AG08395 (cell line): Measurements from ENCODE around the gene FNIP2.

ENCODE experiments used
- DNase-seq: peaks from one replicate; pipeline ENCODE4 v3.0.0; 2012; ENCODE audit warnings: mixed read lengths, low spot score

Gene FNIP2

DNA sequence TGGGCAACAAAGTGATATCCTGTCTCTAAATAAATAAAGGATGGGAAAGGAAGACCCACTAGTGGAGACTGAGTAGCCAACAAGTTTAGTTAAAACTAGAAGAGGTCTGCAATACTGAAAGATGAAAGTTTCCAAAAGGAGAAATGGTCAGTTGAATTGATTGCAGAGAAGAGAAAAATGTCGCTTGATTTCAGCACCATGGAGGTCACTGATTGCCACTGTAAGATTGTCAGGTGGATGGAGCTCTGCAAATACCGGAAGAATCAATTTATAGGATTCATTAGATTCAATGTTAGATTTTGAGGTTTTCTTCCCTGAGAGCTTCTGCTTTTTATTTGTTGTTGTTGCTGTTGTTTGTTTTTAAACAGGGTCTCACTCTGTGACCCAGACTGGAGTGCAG, 5.4 kb upstream of the FNIP2 start:
- DNase-seq, result no peak

DNA sequence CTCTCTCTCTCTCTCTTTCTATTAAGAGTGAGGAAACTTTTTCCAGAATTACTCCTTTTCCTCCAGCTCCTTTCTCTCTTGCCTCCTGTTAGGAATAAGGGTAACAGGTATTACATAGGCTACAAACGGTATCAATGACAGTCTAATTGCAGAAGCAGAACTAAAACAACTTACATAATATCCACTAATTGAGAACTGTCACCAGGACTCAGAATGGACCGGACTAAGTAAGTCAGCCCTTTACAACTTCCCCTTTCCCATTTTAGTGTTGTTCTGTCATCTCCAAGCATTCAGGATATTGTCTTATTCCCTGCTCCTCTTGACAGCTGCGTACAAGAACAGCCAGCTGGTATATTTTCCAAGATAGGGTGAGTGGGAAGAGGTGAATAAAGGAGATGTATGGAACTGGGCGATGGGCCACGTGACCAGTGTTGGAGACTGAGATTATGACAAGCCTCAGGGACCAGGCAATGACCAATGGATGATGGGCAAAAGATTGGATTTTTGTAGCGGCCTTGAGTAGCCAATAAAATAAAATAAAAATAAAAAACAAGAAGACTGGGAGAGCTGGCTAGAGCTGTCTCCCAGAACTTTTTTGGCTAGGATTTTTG, 2.3 kb upstream of the FNIP2 start:
- no peak for DNase-seq

DNA sequence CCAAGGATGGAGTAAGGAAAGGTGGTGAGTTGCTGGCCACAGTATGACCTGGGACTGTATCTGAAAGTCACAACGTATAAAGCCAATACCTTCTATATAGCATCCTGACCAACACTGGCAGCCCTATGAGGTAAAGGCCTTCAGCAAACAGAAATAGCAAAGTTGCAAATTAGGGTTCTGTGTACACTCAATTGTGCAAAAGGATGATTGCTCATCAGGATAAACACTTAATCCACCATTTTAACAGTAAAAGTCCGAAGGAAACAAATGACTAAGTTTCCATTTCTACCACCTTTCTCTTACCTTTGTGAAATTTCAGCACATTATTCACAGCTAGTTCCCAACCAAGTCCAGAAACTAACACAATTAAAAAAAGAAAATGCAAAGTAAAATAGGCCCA, 1.4 kb upstream of the FNIP2 start:
- no peak for DNase-seq

DNA sequence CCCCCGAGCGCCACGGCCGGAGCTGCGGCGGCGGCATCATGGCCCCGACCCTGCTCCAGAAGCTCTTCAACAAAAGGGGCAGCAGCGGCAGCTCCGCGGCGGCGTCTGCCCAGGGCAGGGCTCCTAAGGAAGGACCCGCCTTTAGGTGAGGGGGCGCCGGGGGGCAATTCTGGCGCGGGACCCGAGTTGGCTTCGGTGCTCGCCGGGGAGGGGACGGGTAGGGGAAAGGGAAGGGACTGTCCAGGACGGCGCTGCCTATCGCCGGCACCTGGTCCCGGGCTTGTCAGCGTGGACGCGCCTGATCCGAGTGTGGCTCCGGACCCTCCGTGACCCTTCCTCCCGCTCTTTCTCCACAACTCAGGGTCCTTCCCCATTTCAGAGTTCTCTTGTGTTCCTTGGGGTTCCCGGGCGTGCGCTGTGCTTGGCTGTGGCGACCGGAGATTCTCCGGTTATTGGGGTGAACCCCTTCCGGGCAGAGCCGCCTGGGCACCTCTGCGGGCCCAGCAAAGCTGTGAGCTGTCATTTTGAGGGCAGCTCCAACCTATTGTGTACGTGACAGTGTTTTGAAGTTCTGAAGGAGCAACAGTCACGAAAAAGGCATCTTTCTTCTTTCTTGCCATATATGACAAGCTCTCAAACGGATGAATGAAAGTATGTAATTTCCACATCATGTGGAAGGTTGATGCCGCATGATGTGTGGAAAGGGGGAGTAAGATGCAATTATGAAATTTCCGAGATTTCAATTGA, 522 bp downstream of the FNIP2 start:
- peak; percentile 28 for DNase-seq

DNA sequence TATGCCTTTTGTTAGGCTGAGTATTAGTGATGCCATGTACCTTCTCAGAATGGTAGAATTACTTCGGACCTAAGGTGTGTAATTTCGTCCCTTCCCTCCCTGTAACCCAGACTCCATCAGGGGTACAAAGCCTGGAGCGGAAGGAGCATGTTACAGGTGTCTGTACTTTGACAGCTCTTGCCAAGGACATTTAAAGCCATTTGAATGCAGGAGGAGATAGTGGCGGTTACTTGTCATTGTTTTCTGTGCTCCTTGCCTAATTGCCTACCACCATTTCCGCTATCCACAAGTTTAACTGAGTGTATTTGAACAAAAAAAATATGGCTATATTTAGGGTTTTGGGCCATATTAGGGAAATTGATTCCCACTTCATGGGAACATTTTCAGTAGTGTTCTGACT, 1.8 kb downstream of the FNIP2 start:
- DNase-seq, result no peak

DNA sequence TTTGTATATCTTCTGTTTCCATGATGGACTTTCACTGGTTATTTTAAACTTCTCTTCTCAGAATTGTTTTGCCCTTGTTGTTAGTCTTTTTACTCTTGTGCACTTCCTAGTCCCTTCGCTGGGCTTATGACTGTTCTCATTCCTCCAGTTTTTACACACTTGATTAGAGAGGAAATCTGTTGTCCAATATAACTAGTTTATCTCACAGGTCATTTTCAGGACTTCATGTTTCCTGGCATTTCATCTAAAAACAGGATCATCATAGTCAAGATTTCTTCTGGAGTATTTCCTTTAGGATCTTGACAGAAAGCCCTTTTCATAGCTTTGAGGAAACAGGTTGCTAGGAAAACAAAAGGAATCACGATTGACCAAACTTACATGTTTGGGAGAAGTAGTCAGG, 3.0 kb downstream of the FNIP2 start:
- no peak for DNase-seq

DNA sequence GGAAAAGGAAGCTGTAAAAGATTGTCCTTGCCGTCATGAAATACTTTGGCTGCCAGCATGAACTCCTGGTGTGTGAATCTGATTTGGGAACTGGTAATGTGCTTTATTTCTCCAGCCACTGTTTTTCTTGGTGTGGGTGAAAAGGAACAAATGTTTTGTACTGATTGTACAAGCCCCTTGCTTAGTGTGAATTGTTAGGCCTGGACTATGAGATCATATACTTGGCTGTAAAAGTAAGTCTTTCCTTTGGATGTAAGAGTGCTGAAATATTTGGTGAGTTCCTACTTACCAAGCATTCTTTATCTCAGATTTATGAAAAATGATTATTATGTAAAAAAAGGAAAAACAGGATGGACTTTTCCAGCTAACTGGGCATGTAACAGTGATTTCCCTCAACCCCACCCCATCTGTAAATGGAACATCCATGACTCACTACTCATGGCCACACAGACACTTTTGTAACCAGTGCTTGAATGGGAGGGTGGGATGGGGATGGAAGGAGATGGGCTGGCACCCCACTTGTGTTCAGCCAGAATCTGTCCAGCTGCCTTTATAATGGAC, 6.3 kb downstream of the FNIP2 start:
- DNase-seq, result peak; percentile 62

DNA sequence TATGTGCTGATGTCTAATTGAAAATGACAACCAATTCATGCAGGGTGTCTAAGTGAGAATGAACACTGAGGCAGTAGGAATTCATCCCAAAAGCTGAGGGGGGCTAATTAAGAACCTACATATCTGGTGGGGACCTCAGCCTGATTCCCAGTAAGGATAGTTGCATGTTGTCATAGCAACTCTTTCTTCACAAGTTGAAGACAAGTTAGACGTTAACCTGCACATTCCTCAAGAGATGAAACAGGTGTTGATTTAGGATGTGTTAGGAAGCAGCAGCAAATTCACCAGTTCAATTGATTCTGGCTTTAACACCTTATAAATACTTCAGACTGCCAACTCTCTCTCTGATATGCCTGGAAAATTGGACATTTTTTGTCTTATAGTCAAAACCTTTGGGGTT, 7.3 kb downstream of the FNIP2 start:
- no peak for DNase-seq

DNA sequence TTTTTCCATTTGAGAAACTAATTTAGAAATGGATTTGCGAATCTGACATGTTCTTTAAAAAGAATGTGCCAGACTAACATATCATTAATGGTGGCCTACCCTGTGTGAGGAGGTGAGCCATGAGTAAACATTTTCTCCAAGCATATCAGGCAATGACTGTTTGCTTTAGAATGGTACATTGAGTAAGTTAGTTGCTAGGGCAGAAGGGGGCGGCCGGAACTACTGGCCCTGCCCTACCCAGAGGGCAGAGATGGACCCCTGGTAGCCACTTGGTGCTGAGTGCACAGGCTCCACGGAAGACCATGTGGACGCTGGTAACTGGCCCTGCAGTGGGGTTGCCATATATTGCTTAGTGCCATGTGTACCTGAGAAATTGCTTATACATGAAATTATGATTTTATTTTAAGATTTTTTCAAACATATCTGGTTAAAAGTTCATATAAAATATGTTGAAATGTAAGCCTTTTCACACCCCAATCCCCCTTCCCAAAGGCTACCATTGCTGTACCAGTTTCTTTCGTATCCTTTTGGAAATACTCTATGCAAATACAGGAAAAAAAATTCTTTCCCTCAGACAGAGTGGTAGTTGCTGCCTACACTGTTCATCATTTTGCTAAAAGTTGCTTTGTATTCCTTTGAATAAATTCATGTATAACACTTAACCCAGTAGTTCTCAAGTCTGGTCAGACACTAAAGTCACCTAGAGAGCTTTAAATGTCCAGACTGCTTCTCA, 8.8 kb downstream of the FNIP2 start:
- DNase-seq, result no peak

DNA sequence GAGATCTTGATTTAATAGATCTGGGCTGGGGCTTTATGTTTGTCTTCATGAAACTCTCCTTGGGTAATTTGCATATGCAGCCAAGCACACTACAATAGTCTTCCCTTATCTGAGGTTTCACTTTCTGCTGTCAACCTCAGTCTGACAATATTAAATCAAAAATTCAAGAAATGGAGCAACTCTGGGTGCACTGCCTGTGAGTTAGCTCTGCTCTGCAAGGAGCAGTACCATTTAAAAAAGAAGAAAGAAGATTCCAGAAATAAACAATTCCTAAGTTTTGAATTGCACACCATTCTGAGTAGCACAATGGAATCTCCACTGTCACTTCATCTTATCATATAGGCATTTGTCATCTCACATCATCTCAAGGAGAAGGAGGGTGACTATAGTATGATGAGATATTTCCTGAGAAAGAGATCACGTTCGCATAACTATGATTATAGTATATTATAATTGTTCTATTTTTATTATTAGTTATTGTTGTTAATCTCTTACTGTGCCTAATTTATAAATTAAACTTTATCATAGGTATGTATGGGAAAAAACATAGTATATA, 9.4 kb downstream of the FNIP2 start:
- no peak for DNase-seq

DNA sequence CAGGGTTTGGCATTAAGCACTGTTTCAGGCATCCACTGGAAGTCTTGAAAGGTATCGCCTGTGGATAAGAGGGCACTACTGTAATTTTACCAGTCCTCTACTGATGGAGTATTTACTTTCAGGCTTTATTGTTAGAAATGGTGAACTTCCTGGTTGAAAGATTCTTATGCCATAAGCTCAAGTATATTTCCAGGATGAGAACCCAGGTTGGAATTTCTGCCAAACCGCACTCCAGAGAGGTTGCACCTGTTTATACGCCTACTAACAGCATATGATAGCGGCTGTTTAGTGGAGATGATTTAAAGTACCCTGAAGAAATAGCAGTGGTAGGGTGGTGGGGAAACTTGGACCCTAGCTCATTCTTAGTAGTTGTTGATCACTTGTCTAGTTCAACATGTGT, 9.9 kb downstream of the FNIP2 start:
- DNase-seq, result no peak

DNA sequence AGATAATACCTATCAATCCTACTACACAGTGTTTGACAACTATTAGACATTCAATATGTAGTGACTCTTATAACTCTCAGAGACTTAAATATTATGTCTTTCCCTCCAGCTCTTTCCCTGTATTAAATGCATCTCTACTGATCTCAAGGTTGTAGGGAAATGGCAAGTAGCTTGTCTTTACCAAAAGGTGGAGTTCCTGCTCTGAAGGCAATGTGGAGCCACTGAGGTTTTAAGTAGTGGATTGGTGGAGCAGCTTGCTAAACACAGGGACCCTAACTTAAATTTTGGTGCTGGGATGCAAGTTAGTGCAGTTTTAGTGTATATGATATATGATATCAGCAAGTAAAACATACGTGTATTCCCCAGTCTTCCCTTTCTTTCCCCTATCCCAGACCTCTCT, 13.1 kb downstream of the FNIP2 start:
- no peak for DNase-seq

DNA sequence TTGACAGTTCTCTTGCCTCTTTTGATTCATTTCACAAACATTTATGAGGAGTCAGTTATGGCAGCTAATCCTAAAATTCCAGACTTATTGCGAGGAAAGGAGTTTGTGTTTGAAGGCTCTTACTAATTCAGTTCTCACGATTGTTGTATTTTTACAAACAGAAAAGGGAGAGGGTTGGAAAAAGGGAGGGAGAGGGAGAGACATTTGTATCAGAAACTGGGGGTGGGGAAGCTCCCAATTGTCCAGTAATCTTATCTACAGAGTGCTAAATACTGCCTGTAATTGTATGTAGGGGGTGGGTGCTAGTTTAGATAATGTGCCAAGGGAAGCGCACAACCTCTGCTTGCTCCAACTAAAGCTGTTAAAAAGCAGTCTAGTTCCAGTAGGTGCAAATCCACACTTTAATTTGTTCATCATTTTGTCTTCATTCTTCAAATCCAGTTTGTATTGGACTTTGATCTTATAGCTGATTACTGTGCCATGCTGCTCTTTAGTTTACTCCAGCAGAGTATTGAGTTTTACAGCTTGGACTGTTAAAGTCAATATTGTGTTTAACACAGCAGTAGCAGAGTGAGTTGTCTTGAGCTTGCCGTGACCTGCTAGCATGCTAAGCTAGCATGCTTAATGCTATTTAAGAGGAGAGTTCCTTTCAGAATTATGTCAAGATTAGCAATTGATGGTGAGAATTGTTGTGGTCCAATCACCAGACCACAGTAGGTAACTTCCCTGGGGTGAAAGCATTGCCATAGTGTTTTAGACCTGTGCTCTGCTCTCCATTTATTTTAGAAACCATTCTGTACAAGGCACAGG, 13.9 kb downstream of the FNIP2 start:
- DNase-seq, result peak; percentile 16

DNA sequence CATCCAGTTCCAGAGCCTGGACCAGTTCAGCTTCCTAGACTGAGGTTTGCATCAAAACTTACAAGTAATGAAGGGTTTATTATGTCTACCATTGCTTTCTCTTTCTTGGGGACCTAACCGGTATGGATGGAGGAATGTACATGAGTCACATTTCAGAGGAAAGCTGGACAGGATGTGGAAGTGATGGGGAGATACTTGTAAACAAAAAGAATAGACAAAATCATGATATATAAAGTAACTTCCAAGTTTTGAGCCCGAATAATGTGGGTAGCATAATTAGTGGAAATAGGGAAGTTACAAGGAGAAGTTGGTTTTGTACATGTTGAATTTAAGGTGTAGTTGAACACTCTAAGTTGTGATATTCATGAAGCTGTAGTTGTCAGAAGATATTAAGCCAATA, 15.0 kb downstream of the FNIP2 start:
- DNase-seq, result peak; percentile 63

DNA sequence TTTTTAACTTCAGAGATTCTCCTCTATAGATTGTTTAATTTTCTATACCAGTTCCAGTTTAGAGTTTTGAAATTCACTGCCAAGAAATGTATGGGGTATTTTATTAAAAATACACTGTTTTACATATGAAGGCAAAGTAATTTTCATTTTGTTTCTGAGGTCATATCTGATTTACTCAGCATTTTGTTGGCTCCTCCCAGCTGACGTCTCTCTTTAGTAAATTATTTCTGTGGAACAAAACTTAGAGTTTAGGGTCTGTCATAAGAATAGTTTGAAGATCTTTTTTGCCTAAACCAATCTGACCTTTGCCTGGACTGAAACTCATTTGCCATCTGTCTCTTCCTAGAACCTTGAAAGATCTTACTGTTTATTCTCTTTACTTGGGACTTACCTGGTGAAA, 16.9 kb downstream of the FNIP2 start:
- no peak for DNase-seq

DNA sequence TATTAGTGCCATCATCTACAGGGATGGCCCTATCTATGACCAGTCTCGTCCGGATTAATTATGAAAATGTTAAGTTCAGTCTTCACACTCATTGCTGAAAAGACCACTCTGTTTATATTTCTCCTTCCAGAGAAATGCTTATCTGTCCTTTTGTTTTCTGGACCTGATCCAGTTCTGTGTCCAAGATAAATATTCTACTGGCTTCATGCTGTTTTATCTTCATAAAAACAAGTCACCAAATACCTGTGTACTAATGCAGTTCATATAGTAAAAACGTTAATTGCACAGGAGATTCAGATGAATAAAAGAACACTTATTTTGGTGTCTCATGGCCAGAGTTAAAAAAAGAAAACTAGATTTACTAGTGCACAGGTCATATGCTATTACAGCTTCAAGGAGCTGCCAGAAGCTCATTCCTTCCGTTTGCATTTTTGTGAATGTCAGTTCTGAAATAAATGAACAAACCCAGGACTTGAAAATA, 17.3 kb downstream of the FNIP2 start:
- no peak for DNase-seq

DNA sequence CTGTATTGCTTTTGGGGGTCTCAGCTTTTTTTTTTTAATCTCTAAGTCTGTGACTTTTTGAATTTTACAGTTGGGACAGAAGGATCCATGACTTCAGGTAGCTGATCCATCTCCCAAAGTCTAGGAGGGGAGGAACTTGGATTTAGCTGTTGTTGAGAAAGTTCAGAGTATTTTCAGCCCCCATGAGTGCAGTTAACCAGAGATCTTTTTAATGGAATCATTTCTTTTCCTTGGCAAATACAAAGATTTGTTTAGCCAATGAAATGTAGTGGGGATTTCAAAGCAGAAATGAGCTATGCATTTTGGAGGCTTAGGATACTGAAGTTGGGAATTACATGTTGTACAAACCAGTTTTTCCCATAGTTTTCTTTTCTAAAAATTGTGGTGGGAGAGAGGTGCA, 18.1 kb downstream of the FNIP2 start:
- no peak for DNase-seq

DNA sequence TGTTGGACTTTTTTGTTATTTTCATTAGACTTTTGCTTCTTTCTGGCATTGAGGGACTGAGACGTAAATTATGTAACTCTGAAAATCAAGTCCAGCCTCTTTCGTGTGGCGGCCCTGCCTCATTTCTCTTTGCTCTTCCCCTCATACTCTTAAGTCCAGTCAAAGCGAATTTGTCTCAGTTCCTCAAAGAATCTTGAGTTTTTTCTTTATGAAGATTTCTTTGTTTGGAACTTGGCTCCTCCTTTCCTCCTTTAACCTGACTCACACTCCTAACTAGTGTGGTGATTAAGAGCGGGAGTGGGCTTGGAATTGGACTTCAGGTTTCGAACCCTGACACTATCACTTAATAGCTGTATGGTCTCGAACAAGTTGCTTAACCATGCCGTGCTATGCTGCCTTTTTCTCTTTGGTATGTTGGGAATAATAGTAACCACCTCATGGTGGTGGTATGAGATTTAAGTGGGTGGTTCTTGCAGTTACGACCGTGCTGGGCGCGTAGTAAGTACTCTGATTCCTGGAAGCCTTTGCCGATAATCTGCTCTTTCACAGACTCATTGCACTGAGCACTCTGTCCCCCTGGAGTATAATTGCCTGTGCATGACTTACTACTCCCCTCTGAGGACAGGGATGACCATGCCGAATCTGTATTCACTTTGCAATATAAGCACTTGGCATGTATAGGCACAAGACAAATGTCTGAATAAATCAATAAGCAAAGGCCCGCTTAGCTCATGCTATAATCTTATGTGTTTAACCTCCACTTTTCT, 19.1 kb downstream of the FNIP2 start:
- DNase-seq, result no peak

DNA sequence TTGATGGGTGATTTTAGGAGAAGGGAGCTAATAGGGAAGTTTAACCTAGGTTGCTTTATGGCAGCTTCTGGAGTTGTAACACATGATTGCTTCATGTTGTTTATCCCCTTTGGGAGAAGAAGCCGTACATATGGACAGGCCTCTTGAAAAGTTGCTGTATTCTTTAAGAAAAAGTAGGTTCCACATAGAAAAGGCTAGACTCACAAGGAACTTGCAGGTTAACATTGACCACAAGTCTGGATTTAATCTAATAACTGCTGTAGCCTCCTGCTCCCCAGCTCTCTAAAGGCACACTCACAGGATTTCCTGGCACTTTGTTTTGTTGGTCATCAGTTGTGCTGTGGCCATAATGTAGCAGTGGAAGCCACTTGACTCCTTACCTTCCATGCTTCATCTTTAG, 19.7 kb downstream of the FNIP2 start:
- peak; percentile 28 for DNase-seq

DNA sequence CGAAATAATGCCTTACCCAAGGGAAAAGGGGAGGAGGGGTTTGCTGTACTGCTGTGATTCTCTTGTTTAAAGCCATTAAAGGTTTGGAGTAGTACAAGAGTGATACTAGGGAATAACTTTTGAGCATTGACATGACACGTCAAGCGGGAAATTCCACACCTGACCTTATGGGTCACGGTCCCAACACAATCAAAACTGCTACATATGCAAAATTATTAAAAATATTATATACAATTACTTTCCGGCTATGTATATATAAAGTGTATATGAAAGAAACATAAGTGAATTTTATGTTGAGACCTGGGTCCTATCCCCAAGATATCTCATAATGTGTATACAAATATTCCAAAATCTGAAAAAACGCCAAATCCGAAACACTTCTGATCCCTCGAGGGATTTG, 21.0 kb downstream of the FNIP2 start:
- no peak for DNase-seq

DNA sequence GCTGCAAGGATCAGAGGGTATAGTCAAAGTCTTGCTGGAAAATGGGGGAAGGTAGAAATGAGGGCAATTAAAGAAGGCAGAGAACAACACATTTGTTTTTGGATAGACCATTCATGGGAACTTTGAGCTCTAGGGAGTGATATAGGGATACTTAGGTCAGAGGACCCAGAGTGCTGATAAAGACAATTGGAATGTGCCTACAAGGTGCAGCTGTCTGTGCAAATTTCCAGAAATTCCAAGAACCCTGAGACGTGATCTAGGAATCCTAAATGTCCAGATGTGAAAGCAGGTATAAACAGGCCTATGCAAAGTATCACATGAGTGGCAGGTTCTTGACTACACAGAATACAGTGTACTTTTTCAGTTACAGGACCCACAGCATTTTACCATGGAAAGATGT, 24.2 kb downstream of the FNIP2 start:
- no peak for DNase-seq
